Left renal cortex interstitium (tissue), 4 donors: ENCODE data around the gene CLCN4. TPM values are rescaled to one million over a fixed set of nuclear protein-coding genes. Genes with fewer than 3 reads are reported as not detected.

Source experiments
- DNase-seq, 4 donors: peaks; one replicate each; pipeline ENCODE4 v3.0.0-alpha.2; 2013; ENCODE audit warnings: low read depth in 4 of 4, low spot score in 2 of 4, missing footprints in 1 of 4
- polyA plus RNA-seq, 4 donors: library from polyadenylated mRNA; unstranded; fragments of 120-200 nt; gene quantifications; one replicate each; pipeline ENCODE4 v1.2.1, GENCODE V29; 2013; ENCODE audit not compliant: insufficient read length in 4 of 4

Gene CLCN4
- polyA plus RNA-seq, 4 donors: 4.4 to 5.8 (median 5.3) TPM

- DNase-seq: no peak
Measured at GRCh38 chrX:10233173-10233572, 76.4 kb downstream of the CLCN4 start.

DNA sequence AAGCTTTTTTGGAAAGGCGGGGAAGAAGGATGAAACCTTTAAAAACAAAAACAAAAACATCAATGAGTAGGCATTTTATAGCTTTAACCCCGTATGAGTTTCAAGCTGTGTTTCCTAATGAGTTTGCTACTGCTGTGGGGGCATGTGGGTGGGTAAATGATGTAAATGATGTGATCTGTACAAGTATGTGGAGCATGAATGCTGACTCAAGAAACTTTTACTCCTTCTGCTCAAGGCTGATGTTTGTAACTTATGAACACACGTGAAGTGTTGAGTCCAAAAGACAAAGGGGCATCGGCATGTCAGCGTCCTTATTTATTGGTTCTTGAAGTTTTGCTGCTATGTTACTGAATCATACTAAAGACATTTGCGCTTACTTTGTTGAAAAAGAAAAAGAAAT is 76.9 kb downstream of the CLCN4 start:
- DNase-seq: no peak

DNA sequence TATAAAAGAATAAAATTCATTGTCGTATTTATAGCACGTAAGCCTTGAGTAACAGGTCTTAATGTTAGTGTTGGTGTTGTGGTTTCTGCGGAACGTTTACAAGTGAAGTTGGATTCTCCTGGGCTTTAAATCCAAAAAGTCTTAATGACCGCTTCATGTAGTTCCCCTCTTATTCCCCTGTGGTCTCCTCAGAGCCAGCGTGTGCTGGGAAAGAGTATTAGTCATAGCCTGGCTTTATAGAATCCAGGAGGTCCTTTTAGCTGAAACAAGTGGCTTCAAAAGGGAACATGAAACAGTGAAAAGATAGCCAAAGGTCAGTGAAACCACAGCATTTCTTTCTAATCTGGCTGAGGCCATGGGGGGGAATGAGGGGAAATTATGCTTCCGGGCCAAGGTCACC is 79.1 kb downstream of the CLCN4 start:
- no peak for DNase-seq

- no peak for DNase-seq
Measured at GRCh38 chrX:10237241-10237640, 80.5 kb downstream of the CLCN4 start.

DNA sequence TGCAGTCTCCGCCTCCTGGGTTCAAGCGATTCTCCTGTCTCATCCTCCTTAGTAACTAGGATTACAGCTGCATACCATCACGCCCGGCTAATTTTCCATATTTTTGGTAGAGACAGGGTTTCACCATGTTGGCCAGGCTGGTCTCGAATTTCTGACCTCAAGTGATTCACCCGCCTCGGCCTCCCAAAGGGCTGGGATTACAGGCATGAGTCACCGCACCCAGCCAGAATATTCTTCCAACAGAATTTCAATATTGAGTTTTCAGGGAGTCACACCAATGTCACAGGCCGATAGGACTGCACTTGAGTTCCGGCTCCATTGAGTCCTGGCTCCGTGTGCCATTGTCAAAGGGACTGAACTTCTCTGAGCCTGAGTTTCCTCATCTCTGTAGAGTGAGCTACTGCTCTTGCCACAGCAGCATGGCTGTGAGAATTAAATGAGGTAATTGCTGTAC is 82.9 kb downstream of the CLCN4 start:
- DNase-seq: no peak

- no peak for DNase-seq
Measured at GRCh38 chrX:10240918-10241317, 84.1 kb downstream of the CLCN4 start.

DNA sequence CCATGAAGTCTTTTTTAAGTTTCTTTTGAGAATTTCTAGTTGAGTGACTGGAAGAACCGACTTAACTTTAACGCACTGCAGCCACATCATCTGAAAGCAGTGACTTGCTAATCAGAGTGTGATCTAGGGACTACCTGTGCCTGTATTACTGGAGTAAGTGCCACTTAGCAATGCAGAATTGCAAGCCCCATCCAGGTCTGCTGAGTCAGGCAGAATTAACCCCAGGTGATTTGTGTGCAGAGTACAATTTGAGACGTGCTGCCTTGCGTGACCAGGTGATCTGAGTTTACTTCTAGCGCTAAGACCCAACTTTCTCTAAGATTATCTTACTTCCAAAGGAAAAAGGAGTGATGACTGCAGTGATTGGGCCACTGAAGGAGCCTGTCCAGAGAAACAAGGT is 85.3 kb downstream of the CLCN4 start:
- no peak for DNase-seq

GRCh38 chrX:10243106-10243505 is 86.3 kb downstream of the CLCN4 start:
- DNase-seq: no peak

DNA sequence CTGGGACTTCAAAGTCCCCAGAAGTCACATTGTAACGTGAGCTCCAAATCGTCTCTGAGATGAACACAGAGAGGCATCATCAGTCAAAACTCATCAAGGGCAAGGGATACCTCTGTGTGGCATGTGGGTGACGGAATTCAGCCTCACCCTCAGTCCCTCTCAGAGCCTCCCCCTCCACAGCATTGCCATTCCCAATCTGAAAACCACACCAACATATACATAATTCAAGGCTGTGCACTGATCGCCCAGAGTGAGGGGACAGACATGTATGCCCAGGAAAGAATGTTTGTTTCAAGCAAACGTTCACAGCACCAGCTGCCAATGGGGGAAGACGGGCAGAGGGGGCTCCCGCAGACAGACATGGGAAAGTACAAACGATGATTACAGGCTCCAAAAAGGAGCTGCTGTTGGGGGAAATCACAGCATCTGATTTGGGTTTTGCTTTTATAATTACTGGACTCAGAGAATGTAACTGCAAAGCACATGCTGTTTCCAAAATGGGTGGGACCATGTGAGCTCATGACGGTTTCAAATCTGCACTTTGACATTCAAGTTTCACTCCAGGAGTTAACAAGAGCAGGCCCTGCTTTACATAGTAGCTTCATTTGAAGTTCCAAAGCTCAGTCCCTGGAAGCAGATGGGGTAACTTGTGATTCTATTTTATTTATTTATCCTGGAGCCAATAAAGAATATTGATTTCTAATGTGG is 88.3 kb downstream of the CLCN4 start:
- DNase-seq: no peak

- no peak for DNase-seq
Measured at GRCh38 chrX:10245886-10246285, 89.1 kb downstream of the CLCN4 start.

- no peak for DNase-seq
Measured at GRCh38 chrX:10246297-10246696, 89.5 kb downstream of the CLCN4 start.

DNA sequence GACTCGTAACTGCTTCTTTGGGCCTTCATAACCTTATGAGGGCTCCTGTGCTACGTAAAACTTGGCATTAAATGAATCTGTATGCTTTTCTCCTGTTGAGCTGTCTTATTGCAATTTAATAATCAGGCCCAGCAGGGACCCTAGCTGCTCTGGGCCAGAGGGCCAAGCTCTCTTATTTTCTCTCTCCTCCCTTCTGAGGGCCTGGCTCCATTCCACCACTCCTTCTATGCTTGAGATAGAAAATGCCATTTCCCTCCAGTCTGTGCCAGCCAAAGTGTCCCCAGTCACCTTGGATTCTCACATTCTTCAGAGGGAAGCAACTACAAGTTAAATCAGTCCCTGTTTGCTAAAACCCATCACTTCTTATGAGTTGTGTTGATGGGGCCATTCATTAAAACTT is 90.1 kb downstream of the CLCN4 start:
- no peak for DNase-seq

DNA sequence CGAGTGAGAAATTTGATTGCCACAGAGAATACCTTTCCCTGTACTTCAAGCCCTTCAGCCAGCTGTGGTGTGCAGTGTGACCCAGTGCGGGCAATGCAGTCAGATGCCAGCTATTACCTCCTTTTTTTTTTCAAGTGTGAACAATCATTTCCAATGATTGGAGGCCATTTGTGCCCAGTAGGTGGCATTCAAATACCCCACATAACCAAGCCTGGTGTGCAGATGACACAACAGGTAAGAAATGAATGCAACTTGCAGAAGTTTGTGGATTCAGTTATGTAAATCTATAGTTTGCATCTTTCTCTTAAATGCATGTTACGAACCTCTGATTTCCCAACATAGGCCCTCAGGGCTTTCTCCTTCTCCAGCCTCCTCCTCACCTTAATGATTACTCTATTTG is 98.0 kb downstream of the CLCN4 start:
- DNase-seq: no peak

DNA sequence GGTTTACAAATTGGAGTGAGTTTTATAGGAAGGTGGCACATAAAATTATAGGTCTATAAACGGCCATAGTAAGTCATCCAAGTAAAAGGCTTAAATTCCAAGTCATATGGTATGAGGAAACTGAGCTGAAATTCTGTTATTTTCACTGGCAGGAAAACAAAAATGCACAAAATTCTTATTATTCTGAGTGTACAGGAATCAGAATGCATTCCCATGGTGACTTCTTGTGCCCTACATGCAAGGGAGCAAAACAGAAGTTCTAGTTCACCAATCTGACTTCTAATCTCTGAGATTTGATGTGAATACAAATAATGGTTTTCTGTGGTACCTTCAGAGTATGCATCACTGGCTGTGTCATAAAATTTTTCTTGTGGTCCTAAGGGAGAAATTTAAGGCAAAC is 102.9 kb downstream of the CLCN4 start:
- no peak for DNase-seq

- DNase-seq: no peak
Measured at GRCh38 chrX:10265775-10266174, 109.0 kb downstream of the CLCN4 start.

- DNase-seq: no peak
Measured at GRCh38 chrX:10278716-10279115, 121.9 kb downstream of the CLCN4 start.

DNA sequence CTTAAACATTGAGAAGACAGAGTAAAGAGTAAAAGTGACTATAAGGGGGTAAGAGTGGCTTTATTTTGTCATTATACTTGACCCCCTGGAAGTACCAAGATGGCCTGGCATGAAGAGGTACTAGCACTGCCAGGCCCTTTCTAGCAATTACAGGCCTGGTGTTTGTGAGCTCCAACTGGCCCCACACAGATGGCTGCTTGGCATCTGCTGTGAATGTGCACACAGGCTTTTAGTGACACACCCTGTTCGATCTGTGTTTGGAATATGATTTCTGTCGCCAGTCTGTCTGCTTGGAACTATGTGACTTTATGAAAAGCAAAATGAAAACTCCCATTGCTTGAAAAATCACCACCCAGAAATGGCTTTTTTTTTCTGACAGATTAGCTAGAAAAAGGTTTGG is 123.3 kb downstream of the CLCN4 start:
- no peak for DNase-seq

- DNase-seq: no peak
Measured at GRCh38 chrX:10282490-10282889, 125.7 kb downstream of the CLCN4 start.

DNA sequence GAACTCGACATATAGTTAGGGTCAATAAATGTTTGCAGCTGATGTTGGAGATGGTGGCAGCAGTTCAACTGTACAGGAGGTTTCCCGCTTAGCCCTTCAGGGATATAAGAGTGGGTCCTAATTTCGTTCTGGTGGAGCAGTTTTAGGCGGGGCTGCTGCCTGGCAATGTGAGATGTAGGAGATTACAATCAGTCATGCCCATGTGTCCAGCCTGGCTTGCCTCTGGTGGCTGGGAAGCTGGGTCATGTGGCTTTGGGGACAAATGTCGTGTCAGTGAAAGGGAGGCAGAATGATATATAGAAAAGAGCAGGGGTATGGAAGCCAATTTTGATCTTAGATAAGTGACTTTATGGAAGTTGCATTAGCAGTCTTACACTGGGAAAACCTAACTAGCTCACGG is 129.4 kb downstream of the CLCN4 start:
- no peak for DNase-seq
